Breast epithelium (tissue), 4 donors: ENCODE data around the gene RNF187. TPM values are rescaled to one million over a fixed set of nuclear protein-coding genes. Genes with fewer than 3 reads are reported as not detected.

Experiments
- DNase-seq, 2 donors: peaks; one replicate each; pipeline ENCODE4 v3.0.0-alpha.2; 2019; ENCODE audit warnings: low spot score in 2 of 2
- H3K27ac ChIP-seq, 2 donors: fragments of 200-600 bp; sonication (generic) in 1 of 2; one replicate each; pipeline ENCODE4 v1.5.1; 2016 to 2019; ENCODE audit warnings: mild to moderate bottlenecking in 1 of 2
- H3K27me3 ChIP-seq, 2 donors: fragments of 200-600 bp; sonication (generic) in 1 of 2; one replicate each; pipeline versions ENCODE4 v1.5.1 to v1.6.0; 2017 to 2019; ENCODE audit warnings: control low read depth in 1 of 2, mild to moderate bottlenecking in 1 of 2
- H3K36me3 ChIP-seq: fragments of 200-600 bp; one replicate; pipeline ENCODE4 v1.5.1; 2019
- H3K4me1 ChIP-seq, 2 donors: fragments of 200-600 bp; sonication (generic); one replicate each; pipeline ENCODE4 v1.5.1; 2016 to 2019; ENCODE audit warnings: control low read depth in 1 of 2
- H3K4me3 ChIP-seq, 3 donors: fragments of 200-600 bp; sonication (generic); 1 replicate in 2 of 3; 2 replicates in 1 of 3; pipeline ENCODE4 v1.5.1; 2016 to 2019; ENCODE audit warnings: mild to moderate bottlenecking in 3 of 3, moderate library complexity in 2 of 3
- H3K9me3 ChIP-seq, 2 donors: fragments of 200-600 bp; sonication (generic) in 1 of 2; one replicate each; pipeline ENCODE4 v1.5.1; 2016 to 2019; ENCODE audit warnings: control low read depth in 1 of 2
- CTCF ChIP-seq, 3 donors: fragments of 450-650 bp; IDR thresholded peaks; one replicate each; pipeline ENCODE4 v1.5.1; 2016 to 2017; ENCODE audit warnings: antibody characterized with exemption in 3 of 3, mild to moderate bottlenecking in 3 of 3, moderate library complexity in 3 of 3
- POLR2A ChIP-seq: fragments of 450-650 bp; IDR thresholded peaks from one replicate; pipeline ENCODE4 v1.6.1; 2016; ENCODE audit warnings: antibody characterized with exemption, mild to moderate bottlenecking, moderate library complexity
- POLR2AphosphoS5 ChIP-seq, 3 donors: sonication (generic); formaldehyde crosslinking; IDR thresholded peaks; one replicate each; pipeline ENCODE4 v1.6.1; 2017; ENCODE audit warnings: antibody characterized with exemption in 3 of 3
- intact Hi-C: fragments of 100-400 bp; cut with DNase I; formaldehyde crosslinking; loops from one replicate; pipeline ENCODE4 v1.15.1; 2023; ENCODE audit warnings: low total_unique reads
- total RNA-seq, 3 donors: library from RNA; depleted of rRNA; stranded (reverse); fragments of >200 nt; gene quantifications; one replicate each; pipeline ENCODE4 v1.1.0, GENCODE V29; 2016

The RNF187 gene
- total RNA-seq: 10 to 100 TPM; 26.9 to 33.7 (median 33.1) TPM

- peaks cover 4 to 6% of the 10 kb centered on the region in 2 donors for H3K4me1 ChIP-seq
Measured at GRCh38 chr1:228487336-228488124, at the start of gene RNF187. Gene RNF187, plus strand, starts transcription at chr1:228487382.

GRCh38 chr1:228437424-228437962, 49.7 kb upstream of the RNF187 start:
- DNase-seq: no peak
- no peak overlapping the region for H3K27ac ChIP-seq
- no peaks in the 10 kb centered on the region for H3K9me3 ChIP-seq
- H3K36me3 ChIP-seq: no peaks in the 10 kb centered on the region
- H3K4me1 ChIP-seq: no peaks in the 10 kb centered on the region
- H3K4me3 ChIP-seq: no peak overlapping the region
- no peak for TF ChIP-seq CTCF (IDR thresholded peaks at IDR 0.05)
- no peak for TF ChIP-seq POLR2A
- TF ChIP-seq POLR2AphosphoS5 (IDR thresholded peaks at IDR 0.05): no peak
- intact Hi-C loops: no loop called here
- no peaks in the 10 kb centered on the region for H3K27me3 ChIP-seq

More at GRCh38 chr1:228487336-228488124, at the start of gene RNF187:
- intact Hi-C loops: no loop called here
- H3K27me3 ChIP-seq: no peaks in the 10 kb centered on the region
- no peaks in the 10 kb centered on the region for H3K9me3 ChIP-seq
- peak within 1 kb of the TSS; percentile 78 to 100 (median 96) for H3K4me3 ChIP-seq
- H3K36me3 ChIP-seq: no peaks in the 10 kb centered on the region
- TF ChIP-seq POLR2AphosphoS5 (IDR thresholded peaks at IDR 0.05): no peak
- TF ChIP-seq CTCF (IDR thresholded peaks at IDR 0.05): peak in 1 of 3 donors; percentile 9
- H3K27ac ChIP-seq: peak within 1 kb of the TSS; percentile 100
- DNase-seq: peak; percentile 74 to 87

GRCh38 chr1:228438266-228438665, 48.9 kb upstream of the RNF187 start:
- TF ChIP-seq POLR2A: no peak
- no peak for TF ChIP-seq CTCF (IDR thresholded peaks at IDR 0.05)
- TF ChIP-seq POLR2AphosphoS5 (IDR thresholded peaks at IDR 0.05): no peak
- Histone ChIP-seq H3K36me3 (no peaks in the 10 kb centered on the region), H3K9me3 (no peaks in the 10 kb centered on the region), H3K4me3 (no peak overlapping the region), H3K4me1 (no peaks in the 10 kb centered on the region), H3K27ac (no peak overlapping the region), H3K27me3 (peaks cover 0 to 4% of the 10 kb centered on the region in 2 donors)
- intact Hi-C loops: no loop called here
- DNase-seq: no peak

- no peak overlapping the region for H3K4me3 ChIP-seq
- H3K36me3 ChIP-seq: no peaks in the 10 kb centered on the region
- intact Hi-C loops: no loop called here
- no peak overlapping the region for H3K27ac ChIP-seq
- DNase-seq: no peak
- H3K4me1 ChIP-seq: no peaks in the 10 kb centered on the region
- H3K27me3 ChIP-seq: peaks cover 0 to 19% of the 10 kb centered on the region in 2 donors
- no peaks in the 10 kb centered on the region for H3K9me3 ChIP-seq
- TF ChIP-seq POLR2A (no peak), POLR2AphosphoS5 (IDR thresholded peaks at IDR 0.05) (no peak), CTCF (IDR thresholded peaks at IDR 0.05) (no peak)
Measured at GRCh38 chr1:228440761-228441500, 46.3 kb upstream of the RNF187 start.

GRCh38 chr1:228443395-228443794, 43.8 kb upstream of the RNF187 start:
- Histone ChIP-seq H3K9me3 (no peaks in the 10 kb centered on the region), H3K4me1 (no peaks in the 10 kb centered on the region), H3K36me3 (no peaks in the 10 kb centered on the region), H3K27me3 (peaks cover 0 to 22% of the 10 kb centered on the region in 2 donors), H3K4me3 (no peak overlapping the region), H3K27ac (no peak overlapping the region)
- TF ChIP-seq POLR2A (no peak), CTCF (IDR thresholded peaks at IDR 0.05) (no peak), POLR2AphosphoS5 (IDR thresholded peaks at IDR 0.05) (no peak)
- DNase-seq: no peak
- intact Hi-C loops: no loop called here
